ENCODE measurements around the gene FAM222B.
"Not testable (repeated sequence)": the region's sequence is repeated elsewhere in the genome, so short reads cannot be mapped to it uniquely, and the experiment has no call there.

FAM222B gene

DNA sequence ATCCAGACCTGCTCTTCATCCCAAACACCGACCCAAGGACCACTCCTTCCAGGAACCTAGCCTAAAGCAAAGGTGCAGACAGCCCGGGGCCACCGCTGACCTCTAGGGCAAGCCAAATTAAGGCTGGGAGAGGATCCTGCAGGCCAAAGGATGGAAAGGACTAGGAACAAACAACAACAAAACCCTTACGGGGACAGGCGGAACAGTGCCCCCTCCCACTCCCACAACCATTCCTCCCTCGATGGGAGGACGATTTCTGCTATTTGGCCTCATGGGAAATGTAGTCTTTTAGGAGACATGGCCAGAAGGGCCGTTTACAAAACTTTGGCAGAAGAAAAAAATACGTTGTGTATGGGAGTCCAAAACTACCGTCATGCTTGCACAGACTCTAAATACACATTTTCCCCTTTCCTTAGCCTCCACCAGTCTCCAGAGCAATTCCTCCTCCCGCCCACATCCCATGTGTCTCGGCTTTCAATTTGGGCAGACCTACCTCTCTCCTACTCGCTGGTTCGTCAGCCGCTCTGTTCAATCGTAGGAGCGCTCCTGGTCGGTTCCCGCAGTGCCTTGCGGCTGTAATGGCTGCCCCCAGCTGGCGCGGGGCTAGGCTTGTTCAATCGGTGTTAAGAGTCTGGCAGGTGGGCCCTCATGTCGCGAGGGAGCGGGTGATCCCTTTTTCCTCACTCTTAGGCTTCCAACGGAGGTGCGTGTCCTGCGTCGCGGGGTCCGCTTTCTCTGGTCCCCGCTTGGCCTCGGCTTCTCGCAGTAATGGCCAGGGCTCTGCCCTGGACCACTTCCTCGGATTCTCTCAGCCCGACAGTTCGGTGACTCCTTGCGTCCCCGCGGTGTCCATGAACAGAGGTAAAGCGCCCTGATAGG lies 12.1 kb upstream of the FAM222B start, which contains the start of gene ERAL1:
Gene ERAL1, plus strand, starts transcription at position 560 of the 879 bp plus-strand sequence. Its CDS starts 19 bp downstream, at position 579.
- H3K9me3 ChIP-seq, result no peaks in the 10 kb centered on the region
- peak within 1 kb of the TSS; percentile 68 to 71 for H3K4me3 ChIP-seq
- H3K4me1 ChIP-seq, result peaks cover 0 to 13% (median 8%) of the 10 kb centered on the region in 4 donors
- H3K27me3 ChIP-seq, result no peaks in the 10 kb centered on the region
- H3K36me3 ChIP-seq, result peaks cover 20 to 36% (median 29%) of the 10 kb centered on the region in 3 donors
- TF ChIP-seq, protein P1, sequence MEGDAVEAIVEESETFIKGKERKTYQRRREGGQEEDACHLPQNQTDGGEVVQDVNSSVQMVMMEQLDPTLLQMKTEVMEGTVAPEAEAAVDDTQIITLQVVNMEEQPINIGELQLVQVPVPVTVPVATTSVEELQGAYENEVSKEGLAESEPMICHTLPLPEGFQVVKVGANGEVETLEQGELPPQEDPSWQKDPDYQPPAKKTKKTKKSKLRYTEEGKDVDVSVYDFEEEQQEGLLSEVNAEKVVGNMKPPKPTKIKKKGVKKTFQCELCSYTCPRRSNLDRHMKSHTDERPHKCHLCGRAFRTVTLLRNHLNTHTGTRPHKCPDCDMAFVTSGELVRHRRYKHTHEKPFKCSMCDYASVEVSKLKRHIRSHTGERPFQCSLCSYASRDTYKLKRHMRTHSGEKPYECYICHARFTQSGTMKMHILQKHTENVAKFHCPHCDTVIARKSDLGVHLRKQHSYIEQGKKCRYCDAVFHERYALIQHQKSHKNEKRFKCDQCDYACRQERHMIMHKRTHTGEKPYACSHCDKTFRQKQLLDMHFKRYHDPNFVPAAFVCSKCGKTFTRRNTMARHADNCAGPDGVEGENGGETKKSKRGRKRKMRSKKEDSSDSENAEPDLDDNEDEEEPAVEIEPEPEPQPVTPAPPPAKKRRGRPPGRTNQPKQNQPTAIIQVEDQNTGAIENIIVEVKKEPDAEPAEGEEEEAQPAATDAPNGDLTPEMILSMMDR (IDR thresholded peaks at IDR 0.05), result no peak
- H3K27ac ChIP-seq, result peak within 1 kb of the TSS; percentile 74 to 79
- intact Hi-C loops (cut with DNase I; ENCODE audit: low total_unique reads), result no loop called here
- DNase-seq, result peak; percentile 83 to 90

GRCh38 chr17:28853295-28853694 lies 10.7 kb upstream of the FAM222B start:
- Histone ChIP-seq H3K9me3 (no peaks in the 10 kb centered on the region), H3K4me1 (peaks cover 0 to 13% (median 8%) of the 10 kb centered on the region in 4 donors), H3K4me3 (no peak overlapping the region), H3K27me3 (no peaks in the 10 kb centered on the region), H3K27ac (no peak overlapping the region), H3K36me3 (peaks cover 7 to 22% (median 15%) of the 10 kb centered on the region in 3 donors)
- intact Hi-C loops (cut with DNase I; ENCODE audit: low total_unique reads), result no loop called here
- DNase-seq, result no peak
- TF ChIP-seq, protein P1 (IDR thresholded peaks at IDR 0.05), result no peak

GRCh38 chr17:28849281-28849680 lies 6.7 kb upstream of the FAM222B start:
- no peaks in the 10 kb centered on the region for H3K9me3 ChIP-seq
- no peak overlapping the region for H3K4me3 ChIP-seq
- H3K27me3 ChIP-seq, result no peaks in the 10 kb centered on the region
- peaks cover 0 to 3% (median 1%) of the 10 kb centered on the region in 4 donors for H3K4me1 ChIP-seq
- TF ChIP-seq, protein P1 (IDR thresholded peaks at IDR 0.05), result no peak
- DNase-seq, result no peak
- no peak overlapping the region for H3K27ac ChIP-seq
- no peaks in the 10 kb centered on the region for H3K36me3 ChIP-seq
- intact Hi-C loops (cut with DNase I; ENCODE audit: low total_unique reads), result loop anchor here (10.0 kb wide), 2 partner anchors 56 to 84 kb away; partner anchors contain the start of gene DHRS13

GRCh38 chr17:28848667-28849066 lies 6.1 kb upstream of the FAM222B start:
- H3K27ac ChIP-seq, H3K36me3 ChIP-seq, H3K27me3 ChIP-seq, DNase-seq, H3K4me1 ChIP-seq, H3K4me3 ChIP-seq, H3K9me3 ChIP-seq: not testable (repeated sequence)
- intact Hi-C loops (cut with DNase I; ENCODE audit: low total_unique reads), result loop anchor here (10.0 kb wide), 2 partner anchors 56 to 84 kb away; partner anchors contain the start of gene DHRS13

- H3K27ac ChIP-seq, DNase-seq, H3K4me3 ChIP-seq, H3K27me3 ChIP-seq, H3K9me3 ChIP-seq, H3K36me3 ChIP-seq: not testable (repeated sequence)
- intact Hi-C loops (cut with DNase I; ENCODE audit: low total_unique reads), result loop anchor here (10.0 kb wide), 2 partner anchors 58 to 82 kb away; partner anchors contain the start of gene DHRS13
- H3K4me1 ChIP-seq, result peaks cover 0 to 10% (median 3%) of the 10 kb centered on the region in 4 donors
These were observed 4.1 kb upstream of the FAM222B start for GRCh38 chr17:28846699-28847098.

DNA sequence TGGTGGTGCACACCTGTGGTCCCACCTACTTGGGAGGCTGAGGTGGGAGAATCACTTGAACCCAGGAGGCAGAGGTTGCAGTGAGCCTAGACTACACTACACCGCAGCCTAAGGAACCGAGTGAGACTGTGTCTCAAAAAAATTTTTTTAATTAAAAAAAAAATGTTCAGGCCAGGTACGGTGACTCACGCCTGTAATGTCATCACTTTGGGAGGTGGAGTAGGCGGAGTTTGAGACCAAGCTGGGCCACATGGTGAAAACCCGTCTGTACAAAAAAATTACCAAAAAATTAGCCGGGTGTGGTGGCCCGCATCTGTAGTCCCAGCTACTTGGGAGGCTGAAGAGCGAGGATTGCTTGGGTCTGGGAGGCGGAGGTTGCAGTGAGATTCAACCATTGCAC lies 3.6 kb upstream of the FAM222B start:
- no peaks in the 10 kb centered on the region for H3K27me3 ChIP-seq
- no peak overlapping the region for H3K4me3 ChIP-seq
- no peaks in the 10 kb centered on the region for H3K9me3 ChIP-seq
- no peak overlapping the region for H3K27ac ChIP-seq
- H3K36me3 ChIP-seq, result no peaks in the 10 kb centered on the region
- no peak for DNase-seq
- peaks cover 0 to 15% (median 5%) of the 10 kb centered on the region in 4 donors for H3K4me1 ChIP-seq
- intact Hi-C loops (cut with DNase I; ENCODE audit: low total_unique reads), result loop anchor here (10.0 kb wide), 2 partner anchors 59 to 81 kb away; partner anchors contain the start of gene DHRS13
- TF ChIP-seq, protein P1 (IDR thresholded peaks at IDR 0.05), result no peak
